Activated B cell treated with CpG ODN at 0.5 μM for 24 hours (primary cell): ENCODE data around the gene RAC2. TPM values are rescaled to one million over a fixed set of nuclear protein-coding genes. Genes with fewer than 3 reads are reported as not detected.

Source experiments
- ATAC-seq: fragments of 200-7000 bp; cut with Tn5 transposase; one replicate; pipeline ENCODE4 v1.10.0; 2021; ENCODE audit warnings: low read depth, mild to moderate bottlenecking, moderate library complexity
- CTCF ChIA-PET: fragments of 350-600 bp; sonication (Branson Sonifier 250); formaldehyde crosslinking; loops from one replicate; lab custom pipeline; 2021; ENCODE audit warnings: antibody characterized with exemption; lab: Charles Lee
- POLR2A ChIA-PET: fragments of 350-600 bp; sonication (Branson Sonifier 250); formaldehyde crosslinking; loops from one replicate; lab custom pipeline; 2021; ENCODE audit warnings: antibody characterized with exemption; lab: Charles Lee
- DNase-seq: peaks from one replicate; pipeline ENCODE4 v3.0.0; 2022
- H3K27ac Mint-ChIP-seq: one replicate; pipeline ENCODE4 v1.8.0; 2020; ENCODE audit warnings: mixed read lengths
- H3K27me3 Mint-ChIP-seq: one replicate; pipeline ENCODE4 v1.8.0; 2021; ENCODE audit warnings: mixed read lengths
- H3K36me3 Mint-ChIP-seq: one replicate; pipeline ENCODE4 v1.8.0; 2021; ENCODE audit warnings: low read depth, mixed read lengths
- H3K4me1 Mint-ChIP-seq: one replicate; pipeline ENCODE4 v1.8.0; 2021; ENCODE audit warnings: mixed read lengths
- H3K4me3 Mint-ChIP-seq: one replicate; pipeline ENCODE4 v1.8.0; 2020; ENCODE audit warnings: mild to moderate bottlenecking, mixed read lengths
- H3K9me3 Mint-ChIP-seq: one replicate; pipeline ENCODE4 v1.8.0; 2020; ENCODE audit warnings: mixed read lengths
- CTCF ChIP-seq: fragments of 200-600 bp; IDR thresholded peaks from one replicate; pipeline ENCODE4 v1.8.0; 2022; ENCODE audit warnings: antibody characterized with exemption, mild to moderate bottlenecking
- intact Hi-C: fragments of 100-400 bp; cut with micrococcal nuclease; formaldehyde crosslinking; loops from one replicate; pipeline ENCODE4 v1.15.1; 2024
- total RNA-seq: library from RNA; stranded (reverse); gene quantifications from 2 replicates; pipeline ENCODE4 v1.2.3, GENCODE V29; 2022

RAC2 gene
- total RNA-seq, 1 donor from 2014 or later = 557 TPM

GRCh38 chr22:37177221-37177620, 66.8 kb downstream of the RAC2 start:
- H3K4me3 Mint-ChIP-seq = no peak overlapping the region
- TF ChIP-seq CTCF = no peak
- POLR2A ChIA-PET = no interaction called here
- H3K27ac Mint-ChIP-seq = no peak overlapping the region
- H3K36me3 Mint-ChIP-seq = no peaks in the 10 kb centered on the region
- H3K4me1 Mint-ChIP-seq = peaks cover 10% of the 10 kb centered on the region
- H3K9me3 Mint-ChIP-seq = no peaks in the 10 kb centered on the region
- peaks cover 8% of the 10 kb centered on the region for H3K27me3 Mint-ChIP-seq
- CTCF ChIA-PET = interaction anchor here (1.0 kb wide), 1 partner anchor 20 kb away, joined by 3 read pairs; no protein-coding TSS in a partner anchor
- ATAC-seq (no peak), DNase-seq (no peak)
- intact Hi-C loops = no loop called here

GRCh38 chr22:37176464-37177061, 67.5 kb downstream of the RAC2 start:
- Mint-ChIP-seq H3K4me1 (peaks cover 10% of the 10 kb centered on the region), H3K27me3 (peaks cover 8% of the 10 kb centered on the region), H3K4me3 (peak overlapping the region; percentile 67), H3K9me3 (no peaks in the 10 kb centered on the region), H3K36me3 (no peaks in the 10 kb centered on the region), H3K27ac (no peak overlapping the region)
- no peak for DNase-seq
- TF ChIP-seq CTCF = no peak
- POLR2A ChIA-PET = interaction anchor here (1.4 to 1.5 kb wide), 2 partner anchors 14 to 54 kb away, joined by 4 to 7 read pairs; no protein-coding TSS in a partner anchor
- peak; percentile 84 for ATAC-seq
- intact Hi-C loops = loop anchor here (1.0 kb wide), 1 partner anchor 13 kb away; no protein-coding TSS in a partner anchor
- CTCF ChIA-PET = interaction anchor here (1.0 kb wide), 1 partner anchor 21 kb away, joined by 3 read pairs; no protein-coding TSS in a partner anchor

DNA sequence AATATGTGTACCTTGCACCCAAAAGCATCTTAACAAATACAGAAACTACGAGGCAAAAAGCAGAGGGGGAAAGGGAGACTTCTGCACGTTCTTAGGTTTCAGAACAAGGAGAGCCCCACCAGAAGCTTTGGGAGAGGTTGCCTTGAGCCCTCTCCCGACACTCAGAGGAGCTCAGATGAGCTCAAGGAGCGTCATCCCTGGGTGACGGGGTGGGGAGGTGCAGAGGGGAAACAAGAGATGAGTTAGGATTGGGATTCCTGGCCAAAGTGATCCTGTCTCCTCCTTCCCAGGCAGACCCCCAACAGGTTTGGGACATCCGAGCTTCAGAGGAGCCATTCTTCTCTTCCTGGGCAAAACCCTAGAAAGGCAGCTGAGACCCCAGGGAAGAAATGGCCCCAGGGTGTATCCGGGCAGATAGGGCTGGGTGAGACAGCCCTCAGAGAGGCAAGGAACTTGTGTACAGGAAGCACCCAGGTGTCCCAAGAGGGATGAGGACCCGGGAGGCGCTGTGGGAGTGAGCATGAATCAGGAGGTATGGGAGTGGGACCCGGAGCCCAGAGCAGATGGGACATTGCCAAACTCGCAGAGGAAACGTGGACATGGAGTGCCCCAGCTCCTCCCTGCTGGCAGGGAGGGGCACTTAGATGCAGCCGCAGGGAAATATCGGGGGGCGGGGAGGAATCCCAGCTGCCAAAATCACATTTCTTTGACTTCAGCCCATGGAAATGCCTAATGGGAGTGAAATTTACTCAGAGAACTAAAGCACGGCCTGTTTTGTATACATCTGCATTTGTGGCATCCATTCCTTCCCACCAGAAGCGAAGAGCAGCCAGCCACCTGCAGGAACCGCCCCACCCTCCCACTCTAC, 68.4 kb downstream of the RAC2 start:
- Mint-ChIP-seq H3K27ac (no peak overlapping the region), H3K9me3 (no peaks in the 10 kb centered on the region), H3K27me3 (peaks cover 8% of the 10 kb centered on the region), H3K4me1 (peaks cover 10% of the 10 kb centered on the region), H3K36me3 (no peaks in the 10 kb centered on the region), H3K4me3 (no peak overlapping the region)
- CTCF ChIA-PET = no interaction called here
- intact Hi-C loops = loop anchor here (1.0 kb wide), 1 partner anchor 12 kb away; no protein-coding TSS in a partner anchor
- TF ChIP-seq CTCF = no peak
- no peak for ATAC-seq
- peak; percentile 7 for DNase-seq
- POLR2A ChIA-PET = interaction anchor here (1.4 to 1.5 kb wide), 2 partner anchors 13 to 53 kb away, joined by 4 to 7 read pairs; no protein-coding TSS in a partner anchor

Other genes starting within 250 kb of the RAC2 start
- 7.2 TPM in 2 replicates for gene TST, start 224.8 kb downstream of the RAC2 start, total RNA-seq
- gene MPST, start 224.5 kb downstream of the RAC2 start, total RNA-seq = 15.6 and 17.7 TPM in 2 replicates
- gene KCTD17, start 192.5 kb downstream of the RAC2 start, total RNA-seq = 28.9 and 29.4 TPM in 2 replicates
- gene TMPRSS6, start 134.6 kb downstream of the RAC2 start, total RNA-seq = 4.6 and 5.4 TPM in 2 replicates
- gene IL2RB, start 94.4 kb downstream of the RAC2 start, total RNA-seq = 11.0 and 12.7 TPM in 2 replicates
- gene C1QTNF6, start 56.0 kb downstream of the RAC2 start, total RNA-seq = 5.2 and 8.2 TPM in 2 replicates
- 1.7 and 1.8 TPM in 2 replicates for gene SSTR3, start 31.8 kb downstream of the RAC2 start, total RNA-seq
- 37.2 and 40.3 TPM in 2 replicates for gene CYTH4, start 38.2 kb upstream of the RAC2 start, total RNA-seq
- not detected in 2 replicates for gene ELFN2, start 183.2 kb upstream of the RAC2 start, total RNA-seq
- 86.1 and 90.6 TPM in 2 replicates for gene MFNG, start 242.1 kb upstream of the RAC2 start, total RNA-seq